Activated B cell treated with CpG ODN at 0.5 μM for 24 hours (primary cell): ENCODE results near the gene PRR22. TPM values are rescaled to one million over a fixed set of nuclear protein-coding genes. Genes with fewer than 3 reads are reported as not detected.

Experiments
- ATAC-seq: fragments of 200-7000 bp; cut with Tn5 transposase; one replicate; pipeline ENCODE4 v1.10.0; 2021; ENCODE audit warnings: low read depth, mild to moderate bottlenecking, moderate library complexity
- CTCF ChIA-PET: fragments of 350-600 bp; sonication (Branson Sonifier 250); formaldehyde crosslinking; loops from one replicate; lab custom pipeline; 2021; ENCODE audit warnings: antibody characterized with exemption; lab: Charles Lee
- POLR2A ChIA-PET: fragments of 350-600 bp; sonication (Branson Sonifier 250); formaldehyde crosslinking; loops from one replicate; lab custom pipeline; 2021; ENCODE audit warnings: antibody characterized with exemption; lab: Charles Lee
- DNase-seq: peaks from one replicate; pipeline ENCODE4 v3.0.0; 2022
- H3K27ac Mint-ChIP-seq: one replicate; pipeline ENCODE4 v1.8.0; 2020; ENCODE audit warnings: mixed read lengths
- H3K27me3 Mint-ChIP-seq: one replicate; pipeline ENCODE4 v1.8.0; 2021; ENCODE audit warnings: mixed read lengths
- H3K36me3 Mint-ChIP-seq: one replicate; pipeline ENCODE4 v1.8.0; 2021; ENCODE audit warnings: low read depth, mixed read lengths
- H3K4me1 Mint-ChIP-seq: one replicate; pipeline ENCODE4 v1.8.0; 2021; ENCODE audit warnings: mixed read lengths
- H3K4me3 Mint-ChIP-seq: one replicate; pipeline ENCODE4 v1.8.0; 2020; ENCODE audit warnings: mild to moderate bottlenecking, mixed read lengths
- H3K9me3 Mint-ChIP-seq: one replicate; pipeline ENCODE4 v1.8.0; 2020; ENCODE audit warnings: mixed read lengths
- CTCF ChIP-seq: fragments of 200-600 bp; IDR thresholded peaks from one replicate; pipeline ENCODE4 v1.8.0; 2022; ENCODE audit warnings: antibody characterized with exemption, mild to moderate bottlenecking
- intact Hi-C: fragments of 100-400 bp; cut with micrococcal nuclease; formaldehyde crosslinking; loops from one replicate; pipeline ENCODE4 v1.15.1; 2024
- total RNA-seq: library from RNA; stranded (reverse); gene quantifications from 2 replicates; pipeline ENCODE4 v1.2.3, GENCODE V29; 2022

PRR22 gene
- total RNA-seq, 1 donor from 2014 or later, result 9.8 TPM

- Mint-ChIP-seq H3K4me3 (no peak overlapping the region), H3K36me3 (no peaks in the 10 kb centered on the region), H3K4me1 (no peaks in the 10 kb centered on the region), H3K27me3 (peaks cover 4% of the 10 kb centered on the region), H3K9me3 (no peaks in the 10 kb centered on the region), H3K27ac (no peak overlapping the region)
- POLR2A ChIA-PET, result no interaction called here
- CTCF ChIA-PET, result no interaction called here
- ATAC-seq (no peak), DNase-seq (no peak)
- intact Hi-C loops, result no loop called here
- no peak for TF ChIP-seq CTCF
These were observed 36.2 kb upstream of the PRR22 start for GRCh38 chr19:5820785-5821184.

GRCh38 chr19:5818594-5818993, 34.0 kb upstream of the PRR22 start:
- CTCF ChIA-PET, result no interaction called here
- no peaks in the 10 kb centered on the region for H3K4me1 Mint-ChIP-seq
- POLR2A ChIA-PET, result no interaction called here

GRCh38 chr19:5817218-5817617, 32.7 kb upstream of the PRR22 start:
- no peaks in the 10 kb centered on the region for H3K4me1 Mint-ChIP-seq
- TF ChIP-seq CTCF, result no peak
- ChIA-PET POLR2A (no interaction called here), CTCF (no interaction called here)
- H3K9me3 Mint-ChIP-seq, result no peaks in the 10 kb centered on the region
- no peak for DNase-seq
- no peak for ATAC-seq
- intact Hi-C loops, result no loop called here
- no peak overlapping the region for H3K4me3 Mint-ChIP-seq
- peaks cover 4% of the 10 kb centered on the region for H3K27me3 Mint-ChIP-seq
- no peak overlapping the region for H3K27ac Mint-ChIP-seq
- H3K36me3 Mint-ChIP-seq, result no peaks in the 10 kb centered on the region

More at GRCh38 chr19:5818594-5818993, 34.0 kb upstream of the PRR22 start:
- no peak for TF ChIP-seq CTCF
- H3K27me3 Mint-ChIP-seq, result peaks cover 4% of the 10 kb centered on the region
- no peak overlapping the region for H3K27ac Mint-ChIP-seq
- no peaks in the 10 kb centered on the region for H3K36me3 Mint-ChIP-seq
- no peaks in the 10 kb centered on the region for H3K9me3 Mint-ChIP-seq
- H3K4me3 Mint-ChIP-seq, result no peak overlapping the region
- DNase-seq, result no peak
- intact Hi-C loops, result no loop called here
- ATAC-seq, result no peak

GRCh38 chr19:5814852-5815246, 30.3 kb upstream of the PRR22 start:
- H3K36me3 Mint-ChIP-seq, result no peaks in the 10 kb centered on the region
- H3K9me3 Mint-ChIP-seq, result no peaks in the 10 kb centered on the region
- CTCF ChIA-PET, result interaction anchor here (1.5 kb wide), 1 partner anchor 11 kb away, joined by 3 read pairs; no protein-coding TSS in a partner anchor
- ATAC-seq (no peak), DNase-seq (no peak)
- TF ChIP-seq CTCF, result no peak
- H3K4me3 Mint-ChIP-seq, result no peak overlapping the region
- H3K27me3 Mint-ChIP-seq, result peaks cover 4% of the 10 kb centered on the region
- H3K4me1 Mint-ChIP-seq, result no peaks in the 10 kb centered on the region
- intact Hi-C loops, result no loop called here
- POLR2A ChIA-PET, result no interaction called here
- no peak overlapping the region for H3K27ac Mint-ChIP-seq

GRCh38 chr19:5814123-5814851, 29.7 kb upstream of the PRR22 start:
- no peak overlapping the region for H3K4me3 Mint-ChIP-seq
- H3K27me3 Mint-ChIP-seq, result peaks cover 4% of the 10 kb centered on the region
- ChIA-PET CTCF (interaction anchor here (1.5 kb wide), 1 partner anchor 10 kb away, joined by 3 read pairs; no protein-coding TSS in a partner anchor), POLR2A (no interaction called here)
- no peaks in the 10 kb centered on the region for H3K4me1 Mint-ChIP-seq
- no peaks in the 10 kb centered on the region for H3K9me3 Mint-ChIP-seq
- DNase-seq (no peak), ATAC-seq (no peak)
- intact Hi-C loops, result no loop called here
- no peaks in the 10 kb centered on the region for H3K36me3 Mint-ChIP-seq
- no peak overlapping the region for H3K27ac Mint-ChIP-seq
- TF ChIP-seq CTCF, result no peak
